K562 (cell line): ENCODE results near the gene GABARAPL2. TPM values are rescaled to one million over a fixed set of nuclear protein-coding genes. Genes with fewer than 3 reads are reported as not detected.

Source experiments
- ATAC-seq: fragments of 200-7000 bp; cut with Tn5 transposase; 3 replicates; pipeline ENCODE4 v1.9.1; 2020; ENCODE audit warnings: moderate library complexity
- BruUV-seq: library from RNA; stranded (reverse); fragments of 400-500 nt; replicated peaks from 2 replicates; lab custom pipeline; 2021; lab: Mats Ljungman, UMichigan
- CTCF ChIA-PET: fragments of 300-600 bp; formaldehyde crosslinking; extraction: SDS; loops from one replicate; lab custom pipeline; 2021; ENCODE audit warnings: low intra/inter-chr PET ratio; lab: Yijun Ruan, JAX
- POLR2A ChIA-PET: fragments of 300-600, 350-650 bp; sonication (Branson Sonifier 250); formaldehyde crosslinking; extraction: SDS; loops from one replicate; lab custom pipeline; 2021; ENCODE audit warnings: antibody characterized with exemption, inconsistent platforms; lab: Yijun Ruan, JAX
- DNase-seq, 4 experiments: peaks; one replicate each; pipeline versions ENCODE4 v3.0.0 to v3.0.0-alpha.2; 2011 to 2018; ENCODE audit warnings: low spot score in 3 of 4, mixed read lengths in 3 of 4; ENCODE audit errors: extremely low read depth in 1 of 4
- FAIRE-seq: peaks from 2 replicates; lab custom pipeline; 2011; peaks lifted over from hg19 to GRCh38; lab: Jason Lieb, UNC
- H2AFZ ChIP-seq: 2 replicates; pipeline ENCODE4 v1.6.0; 2011; ENCODE audit warnings: low read depth, low read length, control low read depth, inconsistent platforms
- H3K27ac ChIP-seq: fragments of 200-600 bp; 3 replicates; pipeline ENCODE4 v1.8.0; 2011; ENCODE audit warnings: low read depth, mild to moderate bottlenecking, control low read depth, inconsistent platforms, low read length, moderate library complexity, mixed read lengths; ENCODE audit errors: extremely low read depth
- H3K27me3 ChIP-seq, 2 experiments: fragments of 300-600 bp in 1 of 2; 2 replicates in 1 of 2; 3 replicates in 1 of 2; pipeline versions ENCODE4 v1.6.0 to v1.8.0; 2011; ENCODE audit warnings: inconsistent platforms in 2 of 2, low read length in 2 of 2, mild to moderate bottlenecking in 1 of 2, mixed read lengths in 1 of 2, moderate library complexity in 1 of 2; ENCODE audit not compliant: control insufficient read depth in 2 of 2, insufficient read depth in 2 of 2
- H3K36me3 ChIP-seq: fragments of 300-600 bp; 3 replicates; pipeline ENCODE4 v1.8.0; 2011; ENCODE audit warnings: mild to moderate bottlenecking, low read length, inconsistent platforms; ENCODE audit not compliant: control insufficient read depth, insufficient read depth
- H3K4me1 ChIP-seq, 2 experiments: fragments of 200-600 bp in 1 of 2; replicated peaks in 1 of 2; 2 replicates in 1 of 2; 3 replicates in 1 of 2; pipeline versions ENCODE4 v1.5.1 to v1.8.0; 2011; ENCODE audit warnings: inconsistent platforms in 2 of 2, low read length in 2 of 2, mild to moderate bottlenecking in 1 of 2, mixed read lengths in 1 of 2, moderate library complexity in 1 of 2; ENCODE audit not compliant: control insufficient read depth in 2 of 2, insufficient read depth in 2 of 2
- H3K4me2 ChIP-seq: 2 replicates; pipeline ENCODE4 v1.6.1; 2011; ENCODE audit warnings: low read length, control low read depth, inconsistent platforms, mixed read lengths; ENCODE audit not compliant: insufficient read depth
- H3K4me3 ChIP-seq: fragments of 200-600 bp; sonication (generic), shearing (Covaris generic); 2 replicates; pipeline ENCODE4 v1.5.1; 2016; ENCODE audit warnings: control low read depth, inconsistent platforms
- H3K79me2 ChIP-seq: fragments of 200-600 bp; 3 replicates; pipeline ENCODE4 v1.8.0; 2011; ENCODE audit warnings: low read length, inconsistent platforms; ENCODE audit not compliant: control insufficient read depth, insufficient read depth
- H3K9ac ChIP-seq, 2 experiments: 2 replicates each; pipeline versions ENCODE4 v1.6.0 to v1.6.1; 2011; ENCODE audit warnings: low read depth in 2 of 2, low read length in 2 of 2, control low read depth in 1 of 2, inconsistent platforms in 1 of 2, mild to moderate bottlenecking in 1 of 2, mixed read lengths in 1 of 2; ENCODE audit not compliant: insufficient read depth in 1 of 2
- H3K9me1 ChIP-seq: one replicate; pipeline ENCODE4 v1.6.0; 2011; ENCODE audit warnings: inconsistent platforms, mild to moderate bottlenecking, low read length, moderate library complexity; ENCODE audit not compliant: control insufficient read depth, insufficient read depth
- H3K9me3 ChIP-seq: replicated peaks from 2 replicates; pipeline ENCODE4 v1.5.1; 2011; ENCODE audit warnings: low read depth, low read length, inconsistent platforms; ENCODE audit not compliant: control insufficient read depth, insufficient read depth
- H4K20me1 ChIP-seq: replicated peaks from 2 replicates; pipeline ENCODE4 v1.6.1; 2011; ENCODE audit warnings: low read length, inconsistent platforms, mixed read lengths; ENCODE audit not compliant: control insufficient read depth, insufficient read depth
- CC2D1A ChIP-seq: fragments of 450-650 bp; IDR thresholded peaks from 2 replicates; pipeline ENCODE4 v1.6.1; 2017; ENCODE audit warnings: mild to moderate bottlenecking
- DMBX1 ChIP-seq: fragments of 250-450 bp; sonication (Bioruptor Pico); IDR thresholded peaks from 2 replicates; pipeline ENCODE4 v1.8.0; 2022; ENCODE audit warnings: inconsistent platforms, mild to moderate bottlenecking, moderate library complexity, borderline replicate concordance
- EHMT2 ChIP-seq: fragments of 450-650 bp; IDR thresholded peaks from 2 replicates; pipeline ENCODE4 v1.6.1; 2018; ENCODE audit warnings: antibody characterized with exemption
- FOXJ2 ChIP-seq: fragments of 200-800 bp; sonication (Bioruptor generic); IDR thresholded peaks from 2 replicates; pipeline ENCODE4 v1.6.1; 2016; ENCODE audit warnings: missing genetic modification characterization, missing compliant biosample characterization
- GABPB1 ChIP-seq: sonication (generic); formaldehyde crosslinking; IDR thresholded peaks from 2 replicates; pipeline ENCODE4 v1.8.0; 2022; ENCODE audit warnings: mild to moderate bottlenecking, missing genetic modification reagents
- KAT7 ChIP-seq: sonication (generic); formaldehyde crosslinking; IDR thresholded peaks from 2 replicates; pipeline ENCODE4 v1.8.0; 2022; ENCODE audit warnings: missing genetic modification reagents, mild to moderate bottlenecking, borderline replicate concordance
- L3MBTL2 ChIP-seq: fragments of 450-650 bp; IDR thresholded peaks from 2 replicates; pipeline ENCODE4 v1.6.1; 2016; ENCODE audit warnings: mild to moderate bottlenecking, moderate library complexity
- RBM15 ChIP-seq: fragments of 200-400 bp; formaldehyde crosslinking; IDR thresholded peaks from 2 replicates; pipeline ENCODE4 v1.6.1; 2018; ENCODE audit warnings: mild to moderate bottlenecking, low read length, moderate library complexity; ENCODE audit not compliant: insufficient read depth
- SETDB1 ChIP-seq: IDR thresholded peaks from one replicate; pipeline ENCODE4 v1.6.1; 2012; ENCODE audit warnings: low read length, control low read depth, inconsistent platforms
- XRCC3 ChIP-seq: fragments of 450-650 bp; IDR thresholded peaks from 2 replicates; pipeline ENCODE4 v1.6.1; 2017; ENCODE audit warnings: mild to moderate bottlenecking, moderate library complexity
- ZNF766 ChIP-seq: fragments of 200-800 bp; sonication (Bioruptor generic); conservative IDR thresholded peaks from 2 replicates; pipeline ENCODE4 v1.6.1; 2016; ENCODE audit warnings: missing genetic modification characterization, missing compliant biosample characterization
- ZNF780A ChIP-seq: fragments of 250-450 bp; sonication (Bioruptor Pico); IDR thresholded peaks from 2 replicates; pipeline ENCODE4 v1.5.0; 2021; ENCODE audit warnings: mild to moderate bottlenecking
- ZNF79 ChIP-seq: fragments of 250-450 bp; sonication (Bioruptor Pico); IDR thresholded peaks from 2 replicates; pipeline ENCODE4 v1.4.0; 2020; ENCODE audit warnings: low read depth, mild to moderate bottlenecking, moderate library complexity
- WGBS: fragments of 100-300 bp; shearing (Covaris generic); methylation state at CpG from one replicate; pipeline ENCODE4 v1.1.6; 2016; ENCODE audit warnings: low coverage, mixed read lengths; ENCODE audit not compliant: insufficient coverage; ENCODE audit errors: missing lambda C conversion rate; 5-methylcytosine and 5-hydroxymethylcytosine counted together
- in situ Hi-C: fragments of 300-500 bp; cut with MboI; formaldehyde crosslinking; loops from 4 replicates; pipeline ENCODE4 v1.15.0; 2018; ENCODE audit warnings: inconsistent platforms, mixed read lengths
- intact Hi-C: fragments of 100-400 bp; cut with micrococcal nuclease; formaldehyde crosslinking; loops from 2 replicates; pipeline ENCODE4 v1.14.2; 2022
- polyA plus RNA-seq, 8 experiments: library from polyadenylated mRNA; depleted of rRNA in 4 of 8; stranded (reverse) in 5 of 8; unstranded in 3 of 8; fragments of >200 nt; fragmentation: Nextera tagmentation in 2 of 8; fragmentation: Illumina TruSeq in 1 of 8; extraction: Ambion mirVana in 2 of 8; extraction: Trizol in 1 of 8; gene quantifications; 2 replicates each; pipeline versions ENCODE4 v1.2.1 to v1.2.3, GENCODE V29; 2011 to 2014; ENCODE audit warnings: inconsistent platforms in 1 of 8, missing spikeins in 1 of 8
- total RNA-seq, 7 experiments: library from RNA; depleted of rRNA in 6 of 7; stranded (reverse); fragments of >200 nt in 6 of 7; fragmentation: Illumina TruSeq in 2 of 7; extraction: Trizol in 2 of 7; gene quantifications; 2 replicates each; pipeline versions ENCODE4 v1.2.1 to v1.2.3, GENCODE V29; 2011 to 2021; ENCODE audit warnings: low replicate concordance in 1 of 7
- TF ChIP-seq, protein P1 (sequence below): IDR thresholded peaks from 3 replicates; pipeline ENCODE4 v1.6.1; 2011; ENCODE audit warnings: borderline replicate concordance, mild to moderate bottlenecking; ENCODE audit not compliant: insufficient read length, insufficient read depth
- TF ChIP-seq, protein P2 (sequence below): fragments of 450-650 bp; formaldehyde crosslinking; IDR thresholded peaks from 2 replicates; pipeline ENCODE4 v1.4.0; 2022; ENCODE audit warnings: missing genetic modification characterization

Gene GABARAPL2
- total and polyA plus RNA-seq, 9 of the 15 experiments (the other 6 are each of a cell fraction or from before 2014, with no cell fraction given), result 42.1 to 288 (median 91.8) TPM

DNA sequence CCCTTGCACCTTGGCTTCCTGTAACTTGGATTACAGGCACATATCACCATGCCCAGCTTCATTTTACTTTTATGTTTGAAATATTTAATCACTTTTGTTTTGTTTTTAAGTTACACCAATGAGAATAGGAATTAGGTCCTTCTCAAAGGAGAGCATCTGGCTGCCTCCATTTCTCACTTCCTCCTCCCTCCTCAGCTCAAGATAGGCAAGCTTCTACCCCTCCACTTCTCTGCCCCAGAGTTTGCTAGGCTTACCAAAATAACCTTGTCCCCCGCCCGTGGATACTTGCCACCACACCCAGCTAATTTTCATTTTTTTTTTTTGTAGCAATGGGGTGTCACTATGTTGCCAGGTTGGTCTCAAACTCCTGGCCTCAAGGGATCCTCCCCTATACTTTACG lies 17.9 kb downstream of the GABARAPL2 start (continued):
- TF ChIP-seq, protein P1, sequence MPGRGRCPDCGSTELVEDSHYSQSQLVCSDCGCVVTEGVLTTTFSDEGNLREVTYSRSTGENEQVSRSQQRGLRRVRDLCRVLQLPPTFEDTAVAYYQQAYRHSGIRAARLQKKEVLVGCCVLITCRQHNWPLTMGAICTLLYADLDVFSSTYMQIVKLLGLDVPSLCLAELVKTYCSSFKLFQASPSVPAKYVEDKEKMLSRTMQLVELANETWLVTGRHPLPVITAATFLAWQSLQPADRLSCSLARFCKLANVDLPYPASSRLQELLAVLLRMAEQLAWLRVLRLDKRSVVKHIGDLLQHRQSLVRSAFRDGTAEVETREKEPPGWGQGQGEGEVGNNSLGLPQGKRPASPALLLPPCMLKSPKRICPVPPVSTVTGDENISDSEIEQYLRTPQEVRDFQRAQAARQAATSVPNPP, result no peak
- TF ChIP-seq, protein P2, sequence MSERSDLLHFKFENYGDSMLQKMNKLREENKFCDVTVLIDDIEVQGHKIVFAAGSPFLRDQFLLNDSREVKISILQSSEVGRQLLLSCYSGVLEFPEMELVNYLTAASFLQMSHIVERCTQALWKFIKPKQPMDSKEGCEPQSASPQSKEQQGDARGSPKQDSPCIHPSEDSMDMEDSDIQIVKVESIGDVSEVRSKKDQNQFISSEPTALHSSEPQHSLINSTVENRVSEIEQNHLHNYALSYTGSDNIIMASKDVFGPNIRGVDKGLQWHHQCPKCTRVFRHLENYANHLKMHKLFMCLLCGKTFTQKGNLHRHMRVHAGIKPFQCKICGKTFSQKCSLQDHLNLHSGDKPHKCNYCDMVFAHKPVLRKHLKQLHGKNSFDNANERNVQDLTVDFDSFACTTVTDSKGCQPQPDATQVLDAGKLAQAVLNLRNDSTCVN, result no peak
- TF ChIP-seq DMBX1 (CRISPR knock-in tag), result no peak
- TF ChIP-seq ZNF766 (CRISPR knock-in tag), result no peak
- TF ChIP-seq FOXJ2, result no peak
- no peak for TF ChIP-seq ZNF79 (CRISPR knock-in tag)
- no peak for TF ChIP-seq XRCC3
- TF ChIP-seq, all 486 proteins: peak for 0

DNA sequence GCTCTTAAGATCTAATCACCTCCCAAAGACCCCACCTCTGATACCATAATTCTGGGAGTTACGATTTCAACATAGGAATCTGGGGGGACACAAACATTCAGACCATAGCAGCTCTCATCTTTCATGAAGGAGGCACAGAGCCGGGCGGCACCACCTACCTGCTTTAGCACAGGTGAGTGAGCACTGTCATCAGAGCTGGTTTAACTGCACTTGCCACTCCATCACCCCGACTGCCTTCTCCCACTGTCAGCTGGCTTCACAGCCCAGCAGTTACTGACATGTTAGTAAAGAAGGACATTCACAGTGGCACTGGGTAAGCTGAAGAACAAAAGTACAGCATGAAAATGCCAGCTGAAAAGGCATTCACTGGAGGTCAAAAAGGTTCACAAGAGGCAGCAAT lies 22.5 kb downstream of the GABARAPL2 start:
- Histone ChIP-seq H3K27me3 (no peaks in the 10 kb centered on the region), H3K9ac (no peak overlapping the region), H3K4me3 (no peak overlapping the region), H3K4me1 (peaks cover 8 to 18% of the 10 kb centered on the region in 2 experiments; a peak in 4 of 5 replicates), H4K20me1 (no peaks in the 10 kb centered on the region), H3K9me3 (no peaks in the 10 kb centered on the region), H3K4me2 (no peak overlapping the region), H2AFZ (no peak overlapping the region), H3K27ac (no peak overlapping the region), H3K79me2 (no peaks in the 10 kb centered on the region), H3K36me3 (peaks cover 3% of the 10 kb centered on the region; the same call in 1 of the 3 replicates), H3K9me1 (no peaks in the 10 kb centered on the region)
- in situ Hi-C loops, result no loop called here
- no peak for FAIRE-seq
- ChIA-PET POLR2A (interaction anchor here (0.7 to 1.8 kb wide), 5 partner anchors 8 to 21 kb away, joined by 3 to 8 read pairs (median 4); no protein-coding TSS in a partner anchor), CTCF (no interaction called here)
- 81% methylated on average over 3 of the region's 4 CpGs for WGBS
- no peak for DNase-seq
- ATAC-seq, result no peak
- TF ChIP-seq KAT7 (CRISPR knock-in tag) (no peak), RBM15 (no peak), SETDB1 (no peak), ZNF780A (CRISPR knock-in tag) (no peak), L3MBTL2 (no peak), EHMT2 (no peak), GABPB1 (no peak), CC2D1A (no peak)
- BruUV-seq, result no TSS peak
- intact Hi-C loops, result no loop called here
